ENCODE results near the gene DCP1A. TPM values are rescaled to one million over a fixed set of nuclear protein-coding genes. Genes with fewer than 3 reads are reported as not detected.

Gene DCP1A
- total and polyA plus RNA-seq, 2 of the 13 experiments (the other 11 are each of a cell fraction or from before 2014, with no cell fraction given): 14.2 to 41.2 TPM

GRCh38 chr3:53255423-53255774 is 91.9 kb downstream of the DCP1A start:
- Histone ChIP-seq H3K9me3 (ENCODE audit: low read length) (no peaks in the 10 kb centered on the region), H3K36me3 (replicated peaks in 1 of 2; ENCODE audit: control insufficient read depth in 1 of 2, insufficient read depth in 2 of 2, low read length in 2 of 2) (no peaks in the 10 kb centered on the region), H2AFZ (ENCODE audit: low read length) (no peak overlapping the region), H4K20me1 (ENCODE audit: insufficient read depth, low read length) (peaks cover 42% of the 10 kb centered on the region), H3K4me3 (replicated peaks in 1 of 3; ENCODE audit: insufficient read depth in 1 of 3, low read depth in 2 of 3, low read length in 3 of 3) (peak overlapping the region; percentile 89 to 97 (median 93)), H3K4me2 (ENCODE audit: low read depth, low read length) (peak overlapping the region; percentile 97), H3K27ac (ENCODE audit: extremely low read length, insufficient read depth, low read length) (peak overlapping the region; percentile 63), H3K9ac (ENCODE audit: insufficient read depth, low read depth, low read length) (peak overlapping the region; percentile 80), H3K4me1 (ENCODE audit: insufficient read depth, low read length) (peaks cover 84% of the 10 kb centered on the region), H3K79me2 (ENCODE audit: insufficient read depth, low read length) (peaks cover 50% of the 10 kb centered on the region), H3K27me3 (ENCODE audit: control insufficient read depth in 1 of 2, insufficient read depth in 2 of 2, low read length in 2 of 2) (no peaks in the 10 kb centered on the region; a peak in 1 of 5 replicates)
- DNase-seq (ENCODE audit: low spot score): no peak
- no TSS peak for BruUV-seq (replicated peaks)
- ATAC-seq: peak; percentile 27; the same call in 2 of the 3 replicates
- 0% methylated on average over 5 of the region's 44 CpGs for WGBS (ENCODE audit: low lambda C conversion rate)
- CTCF ChIA-PET (ENCODE audit: low intra/inter-chr PET ratio, low total read pairs): no interaction called here
- FAIRE-seq: no peak
- intact Hi-C loops (cut with micrococcal nuclease; ENCODE audit: unreplicated experiment) (loop anchor here (5.0 kb wide), 1 partner anchor 33 kb away; no protein-coding TSS in a partner anchor), in situ Hi-C loops (cut with HindIII; ENCODE audit: extremely low pct_ligation_motif_present, low pct_unique_long_range_greater_than_20kb) (no loop called here)
- POLR2A ChIA-PET: interaction anchor here (2.6 kb wide), 1 partner anchor 15 kb away, joined by 9 read pairs; no protein-coding TSS in a partner anchor
- TF ChIP-seq MAX (IDR thresholded peaks at IDR 0.05) (0 out of 2 replicates have a peak, but pooled peaks have one; percentile 7), JARID2 (CRISPR knock-in tag; IDR thresholded peaks at IDR 0.05; ENCODE audit: insufficient replicate concordance) (no peak), GZF1 (CRISPR knock-in tag; IDR thresholded peaks at IDR 0.05) (0 out of 2 replicates have a peak, but pooled peaks have one; percentile 32), ZIK1 (CRISPR knock-in tag; IDR thresholded peaks at IDR 0.05; ENCODE audit: borderline replicate concordance, low read depth) (no peak), MTA3 (CRISPR knock-in tag; IDR thresholded peaks at IDR 0.05) (no peak), SIN3A (IDR thresholded peaks at IDR 0.05; ENCODE audit: borderline replicate concordance, low read depth, low read length) (peak; percentile 17; the same call in 1 of the 2 replicates), ARID4A (CRISPR knock-in tag; IDR thresholded peaks at IDR 0.05; ENCODE audit: borderline replicate concordance) (peak; percentile 61), HNRNPLL (IDR thresholded peaks at IDR 0.05; ENCODE audit: low read depth, low read length, poor library complexity, severe bottlenecking) (peak; percentile 9), ZNF296 (CRISPR knock-in tag; conservative IDR thresholded peaks at IDR 0.05) (no peak), JUND (CRISPR knock-in tag; IDR thresholded peaks at IDR 0.05) (no peak), ARID2 (CRISPR knock-in tag; IDR thresholded peaks at IDR 0.05; ENCODE audit: borderline replicate concordance) (0 out of 2 replicates have a peak, but pooled peaks have one; percentile 39), HES4 (CRISPR knock-in tag; IDR thresholded peaks at IDR 0.05; ENCODE audit: borderline replicate concordance) (0 out of 2 replicates have a peak, but pooled peaks have one; percentile 24), IKZF4 (CRISPR knock-in tag; IDR thresholded peaks at IDR 0.05; ENCODE audit: borderline replicate concordance, low read depth, not compliant biosample characterization) (peak; percentile 42), TAF1 (CRISPR knock-in tag; IDR thresholded peaks at IDR 0.05) (peak; percentile 4; the same call in 1 of the 2 replicates), NFAT5 (CRISPR knock-in tag; IDR thresholded peaks at IDR 0.05) (peak; percentile 12; the same call in 1 of the 2 replicates)
